Left forelimb (tissue), 1 donor: ENCODE measurements around the gene MEGF8.

Experiments
- DNase-seq: peaks from one replicate; pipeline ENCODE4 v3.0.0-alpha.2; 2018; ENCODE audit warnings: low spot score

The MEGF8 gene

DNA sequence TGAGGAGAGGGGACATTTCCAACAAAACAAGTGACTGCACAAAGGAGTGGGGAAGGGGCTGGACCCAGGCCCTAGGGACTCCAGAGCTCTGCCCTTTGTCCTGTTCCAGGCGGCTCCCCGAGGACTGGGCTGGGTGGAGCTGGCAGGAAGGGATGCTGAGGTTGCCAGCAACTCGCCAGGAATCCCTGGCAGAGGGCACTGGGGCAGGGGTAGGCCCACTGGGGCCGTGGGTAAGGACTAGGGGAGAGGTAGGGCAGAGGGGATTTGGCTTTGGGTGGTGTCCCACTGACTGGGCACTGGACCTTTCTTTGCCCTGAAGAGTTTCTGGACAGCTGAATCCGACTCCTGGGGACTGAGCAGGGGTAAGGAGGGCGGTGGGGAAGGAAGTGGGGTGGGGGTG is 93.9 kb downstream of the MEGF8 start:
- DNase-seq = peak; percentile 47

GRCh38 chr19:42420055-42420544 is 94.7 kb downstream of the MEGF8 start:
- peak; percentile 48 for DNase-seq

DNA sequence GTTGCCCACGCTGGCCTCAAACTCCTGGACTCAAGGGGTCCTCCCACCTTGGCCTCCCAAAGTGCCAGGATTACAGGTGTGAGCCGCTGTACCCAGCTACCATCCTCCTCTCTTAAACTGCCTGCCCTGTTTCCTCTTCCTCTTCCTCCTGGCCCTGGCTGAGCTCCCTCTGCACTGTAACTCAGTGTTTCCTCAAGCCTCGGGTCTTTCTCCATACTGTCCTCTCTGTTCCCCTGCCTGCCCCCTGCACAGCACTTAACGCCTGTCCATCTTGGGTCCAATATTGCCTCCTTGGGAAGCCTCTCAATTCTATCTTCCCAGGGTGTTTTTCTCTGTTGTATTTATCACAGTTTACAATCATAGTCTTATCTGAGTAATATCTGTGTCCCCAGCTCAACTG is 95.7 kb downstream of the MEGF8 start:
- DNase-seq = no peak

DNA sequence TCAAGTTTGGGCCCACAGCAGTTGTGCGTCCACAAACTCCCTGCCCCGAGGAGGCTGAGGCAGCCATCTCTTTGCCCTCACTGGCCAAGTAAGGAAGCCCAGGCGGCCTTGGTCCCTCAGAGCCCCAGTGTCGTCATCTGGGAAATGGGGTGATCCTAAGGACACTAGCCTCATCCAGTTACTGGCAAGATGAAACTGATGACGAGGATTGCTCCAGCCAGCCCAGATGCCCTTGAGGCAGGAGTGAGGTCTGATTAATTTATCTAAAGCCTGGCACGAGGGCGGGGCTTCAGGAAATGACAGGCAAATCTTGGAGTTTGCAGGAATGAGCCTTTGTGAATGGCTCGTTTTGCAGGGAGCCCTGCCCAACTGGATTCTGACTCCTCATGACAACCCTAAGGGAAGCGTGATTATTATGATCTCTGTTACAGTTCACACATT is 96.2 kb downstream of the MEGF8 start:
- no peak for DNase-seq

DNA sequence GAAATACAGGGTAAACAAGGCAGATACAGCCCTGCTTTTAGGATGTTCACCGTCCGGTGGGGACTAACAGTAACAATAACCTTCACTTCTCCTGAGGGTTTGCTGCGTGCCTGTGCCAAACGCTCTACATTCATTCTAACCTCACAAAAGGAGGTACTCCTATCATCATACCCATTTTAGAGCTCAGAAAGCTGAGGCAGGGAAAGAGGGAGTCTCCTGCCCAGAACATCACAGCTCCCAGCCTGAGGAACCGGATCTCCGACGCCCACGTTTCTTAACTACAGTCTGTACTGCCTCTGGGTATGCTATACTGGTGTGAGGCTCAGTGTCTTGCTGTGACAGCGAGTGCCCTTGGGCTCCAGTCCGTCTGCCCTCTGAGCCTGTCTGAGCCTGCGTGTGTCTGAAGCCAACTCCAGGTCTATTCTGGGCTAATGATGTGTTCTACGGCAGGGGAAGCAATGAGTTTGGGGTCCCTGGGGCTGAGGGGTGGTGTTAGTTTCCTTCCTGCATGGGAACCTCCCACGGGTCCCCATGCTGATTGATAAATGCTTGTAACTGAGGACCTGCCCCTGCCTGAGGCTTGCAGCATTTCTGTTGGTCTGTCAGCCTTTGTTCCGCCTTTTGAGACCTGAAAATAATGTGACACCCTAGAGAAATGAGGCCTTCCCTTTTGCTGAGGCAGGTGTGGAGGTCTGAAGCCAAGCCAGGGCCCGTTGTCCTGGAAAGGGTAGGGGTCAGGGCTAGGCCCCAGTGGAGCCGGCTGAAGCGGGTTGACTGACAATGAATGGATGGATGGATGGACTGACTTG is 96.9 kb downstream of the MEGF8 start:
- no peak for DNase-seq

DNA sequence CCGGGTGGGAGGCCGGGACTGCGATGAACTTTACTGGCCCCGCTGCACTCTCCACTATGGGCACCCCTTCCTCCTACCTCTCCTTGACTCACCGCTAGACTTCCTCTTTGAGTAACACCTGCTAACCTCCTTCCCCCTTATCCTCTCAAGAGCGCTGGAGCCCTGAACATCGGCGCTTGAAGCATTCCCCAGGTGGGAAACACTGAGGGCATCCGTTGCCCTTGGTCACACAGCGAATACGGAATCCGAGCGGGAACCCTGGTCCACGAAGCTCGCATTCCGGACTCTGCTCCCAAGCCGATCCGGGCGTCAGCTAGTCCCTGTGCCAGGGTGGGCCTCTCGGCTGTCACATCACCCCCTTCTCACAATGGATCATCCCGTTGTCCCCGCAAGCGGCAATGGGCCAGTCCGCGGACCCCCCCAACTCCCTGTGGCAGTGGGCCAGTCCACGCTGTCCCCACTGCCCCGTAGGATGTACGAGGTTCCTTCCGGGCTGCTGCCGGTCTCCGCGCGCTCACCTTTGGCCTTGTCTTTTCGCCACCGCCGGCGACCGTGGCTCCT is 97.5 kb downstream of the MEGF8 start:
- peak; percentile 78 for DNase-seq

DNA sequence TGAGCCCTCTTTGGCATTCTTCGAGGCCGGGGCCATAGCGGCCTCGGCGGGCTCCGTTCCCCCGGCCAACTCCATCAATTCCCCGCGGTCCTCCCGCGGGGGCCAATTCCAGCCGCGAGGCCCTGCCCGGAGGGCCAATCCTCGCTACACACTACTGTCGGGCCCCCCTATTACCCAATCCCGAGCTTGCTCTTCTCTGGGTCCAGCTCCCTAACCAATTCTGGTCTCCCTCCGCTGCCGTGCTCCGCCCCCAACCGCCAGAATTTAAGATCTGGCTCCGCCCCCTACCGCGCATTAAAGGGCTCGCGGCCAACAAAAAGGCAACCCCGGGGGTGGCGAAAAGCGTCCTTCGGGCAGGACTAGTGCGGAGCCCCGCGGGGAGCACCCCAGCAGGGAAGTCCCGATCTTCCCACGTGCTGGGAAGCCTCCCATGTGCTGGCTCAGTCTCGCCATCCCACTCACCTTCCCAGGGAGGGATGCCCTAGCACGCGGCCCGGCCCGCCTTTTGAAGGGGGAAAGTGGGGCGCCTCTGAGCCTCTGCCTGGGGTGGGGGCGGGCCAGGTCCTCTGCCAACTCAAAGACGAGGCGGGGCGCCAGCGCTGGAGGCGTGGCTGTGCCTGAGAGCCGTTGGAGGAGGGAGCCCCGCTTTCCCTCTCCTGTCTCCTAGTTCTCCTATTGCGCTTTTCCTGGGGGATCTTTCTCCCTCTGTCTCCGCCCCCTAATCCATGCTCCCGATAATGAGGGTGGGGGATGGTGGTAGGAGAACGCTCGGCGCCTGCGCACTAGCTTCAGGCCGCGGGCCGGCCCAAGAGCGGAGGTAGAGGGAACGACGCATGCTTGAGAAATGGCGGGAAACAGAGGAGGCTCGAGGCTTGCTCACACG is 98.3 kb downstream of the MEGF8 start:
- DNase-seq = peak; percentile 89

GRCh38 chr19:42424345-42424707 is 98.9 kb downstream of the MEGF8 start:
- no peak for DNase-seq

- no peak for DNase-seq
Observed at GRCh38 chr19:42424712-42425131, 99.3 kb downstream of the MEGF8 start.

DNA sequence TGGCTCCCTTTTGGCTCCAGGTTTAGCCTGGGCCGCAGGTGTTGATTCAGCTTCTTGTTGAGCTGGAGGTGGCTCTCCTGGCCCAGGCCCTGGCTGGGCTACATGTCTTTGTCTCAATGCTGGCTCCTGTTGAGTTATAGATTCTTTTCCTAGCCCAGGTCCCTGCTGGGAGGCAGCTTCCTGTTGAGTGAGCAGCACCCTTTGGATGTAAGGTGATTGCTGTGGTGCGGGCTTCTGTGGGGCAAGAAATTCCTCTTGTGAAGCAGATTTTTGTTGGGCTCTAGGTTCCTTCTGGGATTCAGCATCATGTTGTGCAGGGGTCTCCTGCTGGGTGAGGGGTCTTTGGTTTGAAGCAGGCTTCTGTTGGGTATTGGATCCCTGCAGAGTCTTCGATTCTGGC is 101.2 kb downstream of the MEGF8 start:
- DNase-seq = no peak

DNA sequence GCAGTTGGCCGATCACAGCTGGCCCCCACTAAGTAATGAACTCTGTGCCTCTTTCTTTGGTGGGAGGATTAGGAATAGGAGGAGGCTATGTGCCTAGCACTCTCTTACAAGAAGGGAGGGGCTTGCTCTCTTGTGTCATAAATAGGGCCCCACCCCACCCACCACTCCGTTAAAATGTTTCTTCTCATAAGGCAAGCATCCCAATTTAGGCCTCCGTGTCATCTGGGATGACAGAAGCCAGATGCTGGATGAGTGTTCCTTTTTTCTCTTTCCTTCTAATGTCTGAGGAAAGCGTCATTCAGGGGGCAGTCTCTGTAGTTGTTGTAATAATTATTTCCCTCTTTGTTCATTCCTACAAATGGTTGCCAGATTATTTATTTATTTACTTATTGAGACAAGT is 101.9 kb downstream of the MEGF8 start, which contains the start of gene LIPE:
LIPE (minus strand) TSS at position 76 of the 400 bp plus-strand sequence. CDS start 239 bp downstream, outside the sequence.
- no peak for DNase-seq
